ENCODE data around the gene NEK1.

DNA sequence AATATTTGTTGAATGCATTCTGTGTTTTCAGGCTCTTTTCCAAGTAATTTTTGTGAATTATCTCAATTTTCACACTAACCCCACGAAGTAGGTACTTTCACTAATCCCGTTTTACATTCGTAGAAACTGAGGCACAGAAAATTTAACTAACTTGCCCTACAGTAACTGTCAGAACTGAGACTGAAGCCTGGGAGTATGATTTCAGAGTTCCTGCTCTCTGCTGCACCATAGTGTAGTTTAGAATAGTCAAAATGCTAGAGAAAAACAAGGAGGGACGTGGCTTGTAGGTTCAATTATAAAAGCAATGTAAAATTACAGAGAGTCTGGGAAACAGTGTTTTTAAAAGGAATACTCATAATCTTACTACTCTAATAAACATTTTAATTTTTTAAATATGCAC lies 10.2 kb upstream of the NEK1 start:
- TF ChIP-seq, protein P1, sequence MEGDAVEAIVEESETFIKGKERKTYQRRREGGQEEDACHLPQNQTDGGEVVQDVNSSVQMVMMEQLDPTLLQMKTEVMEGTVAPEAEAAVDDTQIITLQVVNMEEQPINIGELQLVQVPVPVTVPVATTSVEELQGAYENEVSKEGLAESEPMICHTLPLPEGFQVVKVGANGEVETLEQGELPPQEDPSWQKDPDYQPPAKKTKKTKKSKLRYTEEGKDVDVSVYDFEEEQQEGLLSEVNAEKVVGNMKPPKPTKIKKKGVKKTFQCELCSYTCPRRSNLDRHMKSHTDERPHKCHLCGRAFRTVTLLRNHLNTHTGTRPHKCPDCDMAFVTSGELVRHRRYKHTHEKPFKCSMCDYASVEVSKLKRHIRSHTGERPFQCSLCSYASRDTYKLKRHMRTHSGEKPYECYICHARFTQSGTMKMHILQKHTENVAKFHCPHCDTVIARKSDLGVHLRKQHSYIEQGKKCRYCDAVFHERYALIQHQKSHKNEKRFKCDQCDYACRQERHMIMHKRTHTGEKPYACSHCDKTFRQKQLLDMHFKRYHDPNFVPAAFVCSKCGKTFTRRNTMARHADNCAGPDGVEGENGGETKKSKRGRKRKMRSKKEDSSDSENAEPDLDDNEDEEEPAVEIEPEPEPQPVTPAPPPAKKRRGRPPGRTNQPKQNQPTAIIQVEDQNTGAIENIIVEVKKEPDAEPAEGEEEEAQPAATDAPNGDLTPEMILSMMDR (IDR thresholded peaks at IDR 0.05; ENCODE audit: insufficient read depth, low read depth, low read length), result no peak
- no peak for TF ChIP-seq EZH2 (IDR thresholded peaks at IDR 0.05; ENCODE audit: insufficient read depth, low read length)

All from astrocyte (in vitro differentiated cells and primary cell).